Measurements from ENCODE around the gene APBA3.
"Not testable (repeated sequence)": the region's sequence is repeated elsewhere in the genome, so short reads cannot be mapped to it uniquely, and the experiment has no call there.

The APBA3 gene

DNA sequence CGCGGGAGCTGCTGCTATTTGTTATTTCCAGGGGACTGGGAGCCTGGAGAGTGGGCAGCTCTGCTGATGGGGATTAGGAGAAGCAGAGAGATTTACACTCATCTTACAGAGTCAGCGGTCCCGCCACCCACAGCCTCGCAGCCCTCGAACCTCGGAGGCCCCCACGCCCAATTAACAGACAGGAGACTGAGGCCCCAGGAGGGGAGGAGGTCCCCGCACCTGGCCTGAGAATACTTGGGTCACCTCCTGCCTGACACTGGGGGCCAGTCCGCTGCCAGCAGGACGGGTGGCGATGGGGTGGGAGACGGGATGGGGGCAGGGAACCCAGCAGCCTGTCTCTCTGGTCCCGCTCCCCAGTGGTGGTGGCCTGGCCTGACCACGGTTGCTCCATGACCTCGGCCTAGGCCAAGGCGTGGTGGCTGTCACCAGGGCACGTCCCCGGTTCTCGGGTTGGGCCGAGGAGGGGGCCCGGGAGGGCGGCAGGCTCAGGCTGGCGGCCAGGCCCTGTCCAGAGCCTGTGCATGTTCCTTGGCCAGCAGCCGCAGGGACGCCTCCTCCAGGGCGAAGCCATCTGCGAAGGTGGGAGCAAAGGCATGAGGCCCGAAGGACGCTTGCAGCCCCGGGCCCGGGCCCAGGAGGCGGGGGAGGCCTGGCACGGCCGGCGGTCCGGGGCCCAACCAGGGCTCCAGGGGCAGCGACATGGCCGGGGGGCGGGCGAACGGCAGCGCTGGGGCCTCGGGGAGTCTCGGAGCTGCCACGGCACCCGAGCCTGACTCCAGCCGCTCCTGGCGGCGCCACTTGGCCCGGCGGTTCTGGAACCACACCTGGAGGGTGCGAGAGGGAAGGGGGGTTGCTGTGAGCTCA, 8.9 kb upstream of the APBA3 start:
- DNase-seq = no peak

DNA sequence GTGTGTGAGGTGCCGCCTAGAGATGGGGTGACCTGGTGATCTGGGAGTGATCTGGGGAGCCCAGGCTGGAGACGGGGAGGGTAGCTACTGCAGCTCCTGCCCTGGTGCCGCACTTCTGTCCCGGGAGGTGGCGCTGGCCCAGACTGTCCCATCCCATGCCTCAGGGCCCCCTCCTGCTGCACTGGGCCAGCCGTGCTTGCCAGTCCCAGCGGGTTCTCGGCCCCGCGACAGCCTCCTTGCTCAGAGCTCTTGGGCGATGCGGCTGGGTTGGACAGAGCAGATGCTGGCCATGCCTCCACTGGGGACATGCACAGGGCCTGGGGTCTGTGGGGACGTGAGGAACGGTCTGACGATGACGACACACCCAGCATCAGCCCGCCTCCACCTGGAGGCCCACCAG, 8.0 kb upstream of the APBA3 start:
- no peak for DNase-seq

GRCh38 chr19:3768748-3769099, 7.2 kb upstream of the APBA3 start:
- no peak for DNase-seq

DNA sequence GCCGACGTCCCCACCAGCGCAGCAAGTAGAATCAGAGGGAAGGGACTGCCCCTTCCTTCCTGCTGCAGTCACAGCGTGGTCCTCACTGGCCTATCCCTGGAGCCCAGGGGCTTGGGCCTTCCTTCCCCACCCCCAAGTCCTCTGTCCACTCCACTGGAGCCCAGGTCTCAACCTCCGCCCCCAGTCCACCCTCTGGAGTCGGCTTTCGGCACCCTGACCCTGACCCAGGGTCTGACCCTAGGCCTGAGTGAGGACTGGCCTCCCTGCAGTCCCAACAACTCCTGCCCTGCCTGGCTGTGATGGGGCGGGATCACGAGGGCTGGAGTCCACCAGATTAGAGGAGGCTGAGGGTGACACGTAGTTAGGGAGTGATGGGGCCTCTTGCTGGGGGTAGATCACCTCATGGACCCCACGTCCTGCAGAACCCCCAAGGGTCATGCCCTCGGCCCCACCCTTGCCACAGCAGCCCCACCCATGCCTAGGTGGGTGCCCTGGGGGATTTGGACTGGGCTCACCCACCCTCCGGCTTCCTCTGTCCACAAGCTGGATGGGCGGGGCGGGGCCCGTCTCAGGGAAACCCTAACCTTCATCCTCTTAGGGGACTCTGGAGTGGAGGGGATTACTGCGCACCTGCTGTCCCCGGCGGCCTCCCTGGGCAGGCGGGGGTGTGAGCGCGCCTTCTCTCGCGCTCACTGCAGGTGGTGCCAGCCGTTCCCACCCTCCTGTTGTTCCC, 6.7 kb upstream of the APBA3 start:
- DNase-seq = no peak

DNA sequence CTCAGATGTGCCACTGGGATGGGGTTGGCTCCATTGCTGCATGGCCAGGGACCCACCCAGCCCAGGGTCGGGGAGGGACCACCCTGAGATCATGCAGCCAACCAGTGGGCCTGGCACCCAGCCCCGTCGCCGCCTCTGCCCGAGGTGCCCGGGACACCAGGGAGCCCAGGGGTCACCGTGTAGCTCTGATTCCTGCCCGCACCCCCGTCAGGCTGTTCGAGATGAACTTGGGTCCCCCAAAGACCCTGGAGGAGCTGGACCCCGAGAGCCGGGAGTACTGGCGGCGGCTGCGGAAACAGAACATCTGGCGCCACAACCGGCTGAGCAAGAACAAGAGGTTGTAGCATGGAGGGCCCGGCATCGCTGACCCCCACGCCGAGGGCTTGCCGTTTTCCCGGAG, 5.6 kb upstream of the APBA3 start:
- DNase-seq = no peak

GRCh38 chr19:3766520-3766919, 5.0 kb upstream of the APBA3 start:
- DNase-seq = no peak

GRCh38 chr19:3765757-3766156, 4.3 kb upstream of the APBA3 start:
- not testable (repeated sequence) for DNase-seq

DNA sequence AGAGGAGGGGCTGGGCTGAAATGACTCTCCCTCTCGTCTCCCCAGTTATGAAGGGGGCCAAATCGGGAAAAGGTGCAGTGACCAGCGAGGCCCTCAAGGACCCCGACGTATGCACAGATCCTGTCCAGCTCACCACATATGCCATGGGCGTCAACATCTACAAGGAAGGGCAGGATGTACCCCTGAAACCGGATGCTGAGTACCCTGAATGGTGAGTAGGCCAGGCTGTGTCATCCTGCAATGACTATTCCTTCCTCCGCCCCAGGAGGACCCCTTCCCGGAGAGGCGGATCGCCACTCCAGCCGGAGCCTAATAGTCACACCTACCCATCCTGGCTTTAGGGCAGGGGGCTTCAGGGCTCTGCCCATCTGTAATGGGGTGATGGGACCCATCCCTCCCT, 3.6 kb upstream of the APBA3 start:
- no peak for DNase-seq

DNA sequence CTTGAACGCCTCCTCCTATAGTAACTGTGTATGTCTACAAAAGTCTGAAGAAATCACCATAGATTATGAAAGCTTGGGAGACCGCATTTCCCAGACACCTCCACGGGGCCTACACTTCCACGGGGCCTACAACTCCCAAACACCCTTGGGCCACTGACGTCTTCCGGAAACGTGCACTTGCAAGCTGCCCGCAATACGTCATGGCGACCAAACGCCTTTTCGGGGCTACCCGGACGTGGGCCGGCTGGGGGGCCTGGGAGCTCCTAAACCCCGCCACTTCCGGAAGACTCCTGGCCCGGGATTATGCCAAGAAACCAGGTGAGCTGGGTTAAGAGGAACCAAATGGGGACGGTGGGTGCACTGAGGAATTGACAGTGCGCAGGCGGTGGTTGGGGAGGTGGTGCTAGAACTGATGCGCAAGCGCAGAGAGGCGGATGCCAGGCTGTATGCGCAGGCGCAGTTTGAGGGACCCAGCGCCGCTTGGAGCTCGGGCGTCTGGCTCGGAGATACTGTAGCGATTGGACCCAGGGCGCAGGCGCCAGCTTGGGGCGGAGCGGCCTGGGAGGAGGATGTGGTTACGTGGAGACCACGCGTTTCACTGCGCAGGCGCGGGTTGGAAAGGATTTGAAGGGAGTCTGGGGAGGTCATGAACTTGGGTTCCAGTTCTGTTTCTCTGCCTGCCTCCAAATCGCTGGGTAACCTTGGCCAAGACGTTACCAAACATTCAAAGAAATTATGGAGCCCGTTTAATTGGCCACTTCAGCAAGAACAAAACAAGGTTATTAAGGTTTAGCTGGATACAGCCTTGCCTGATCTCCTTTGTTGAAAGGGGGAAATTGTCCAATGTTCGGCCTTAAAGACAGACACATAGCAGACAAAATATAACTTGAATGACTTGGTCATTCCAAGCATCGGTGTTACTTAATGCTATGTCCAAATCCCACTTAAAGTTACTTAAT, 1.3 kb upstream of the APBA3 start, which contains the start of gene MRPL54:
TSS of gene MRPL54 (plus strand) at position 182 of the 959 bp plus-strand sequence. CDS start at position 201, 19 bp downstream.
- peak; percentile 97 to 99 for DNase-seq

GRCh38 chr19:3762130-3762473, 610 bp upstream of the APBA3 start:
- no peak for DNase-seq

GRCh38 chr19:3760871-3761361, 576 bp downstream of the APBA3 start:
- no peak for DNase-seq

DNA sequence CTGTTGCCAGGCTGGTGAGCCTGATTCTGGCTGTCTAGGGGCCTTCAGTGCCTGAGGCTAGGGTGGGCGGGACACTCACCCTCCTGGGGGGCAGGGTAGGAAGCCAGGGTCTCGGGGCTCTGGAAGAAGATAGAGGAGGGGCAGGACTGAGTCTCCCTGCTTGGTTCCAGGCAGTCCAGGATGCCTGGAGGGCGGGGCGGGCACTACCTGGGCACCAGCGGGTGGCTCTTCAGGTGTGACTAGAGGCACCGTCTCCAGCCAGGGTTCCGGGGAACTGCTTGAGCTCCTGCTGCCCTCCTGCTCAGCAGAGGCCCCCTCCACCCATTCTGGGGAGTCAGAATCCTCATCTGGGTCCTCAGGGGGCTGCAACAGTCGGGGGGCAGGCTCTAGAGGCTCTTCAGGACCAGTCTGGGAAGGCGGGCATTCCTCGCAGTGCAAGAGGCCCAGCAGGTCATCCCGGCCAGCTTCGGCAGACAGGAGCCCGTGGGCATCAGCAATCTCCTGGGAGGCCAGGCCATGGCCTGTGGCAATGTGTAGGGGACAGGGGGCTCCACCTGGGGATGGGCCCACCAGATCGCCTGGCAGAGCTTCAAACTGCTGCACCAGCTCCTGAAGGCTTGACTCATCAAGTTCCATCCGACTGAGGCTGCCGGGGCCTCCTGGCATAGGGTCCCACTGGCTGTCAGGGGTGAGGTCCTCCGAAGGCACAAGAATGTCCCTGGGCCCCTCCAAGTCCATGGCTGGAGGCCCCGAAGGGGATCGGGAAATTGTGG, 1.8 kb downstream of the APBA3 start:
- DNase-seq = no peak

- DNase-seq = not testable (repeated sequence)
Observed at GRCh38 chr19:3758297-3758696, 3.2 kb downstream of the APBA3 start.

- DNase-seq = not testable (repeated sequence)
Observed at GRCh38 chr19:3757705-3758104, 3.8 kb downstream of the APBA3 start.

DNA sequence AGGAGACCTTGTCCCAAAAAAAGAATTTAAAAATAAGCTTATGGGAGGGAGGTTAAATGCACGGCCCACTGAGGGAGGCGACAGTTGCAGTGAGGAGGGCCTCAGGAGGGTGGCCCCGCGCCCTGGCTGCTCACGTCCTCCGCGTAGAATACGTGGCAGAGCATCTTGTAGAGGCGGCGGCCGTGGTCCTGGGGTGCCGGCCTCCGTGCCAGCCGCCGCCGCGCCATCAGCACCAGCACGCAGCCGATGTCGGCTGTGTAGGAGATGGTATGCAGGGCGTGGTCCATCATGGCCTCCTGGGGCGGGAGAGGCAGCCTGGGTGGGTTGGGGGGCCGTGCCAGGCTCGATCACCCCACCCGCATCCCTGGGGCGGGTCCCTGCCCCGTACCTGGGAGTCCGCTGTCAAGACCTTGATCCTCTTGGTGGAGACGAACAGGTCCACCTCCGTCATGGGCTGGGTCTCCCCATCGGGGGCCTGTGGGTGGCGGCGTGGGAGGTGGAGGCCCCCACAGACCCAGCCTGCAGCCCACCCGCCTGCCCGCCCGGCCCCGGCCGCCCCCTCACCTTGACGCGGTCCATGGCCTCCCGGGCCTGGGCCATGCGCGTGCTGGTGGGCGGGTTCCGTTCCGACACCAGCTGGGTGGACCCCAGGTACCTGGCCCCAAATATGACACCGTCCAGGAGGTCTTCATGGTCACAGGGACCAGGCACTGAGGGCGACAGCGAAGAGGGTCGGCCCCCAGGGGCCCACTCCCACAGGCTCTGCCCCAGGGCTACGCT, 7.7 kb downstream of the APBA3 start:
- no peak for DNase-seq

- DNase-seq = no peak
Observed at GRCh38 chr19:3752492-3752891, 9.0 kb downstream of the APBA3 start.

GRCh38 chr19:3751236-3751635, 10.3 kb downstream of the APBA3 start:
- no peak for DNase-seq

DNA sequence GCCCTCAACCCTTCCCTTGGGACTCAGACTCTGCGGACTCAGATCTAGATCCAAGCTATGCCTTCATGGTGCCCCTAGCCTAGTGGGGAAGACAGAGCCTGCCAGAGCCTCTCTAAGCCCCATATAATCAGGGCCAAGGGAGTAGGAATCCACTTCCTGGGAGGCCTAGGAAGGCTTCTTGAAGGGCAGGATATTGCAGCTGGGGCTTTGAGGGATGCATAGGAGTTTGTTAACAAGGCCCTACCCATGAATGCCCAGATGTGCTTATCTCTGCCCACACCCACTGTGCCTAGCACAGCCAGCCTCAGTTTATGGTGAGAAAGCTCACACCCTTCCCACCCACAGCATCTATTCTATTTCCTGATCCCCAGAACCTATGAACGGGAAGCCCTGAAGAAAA, 11.3 kb downstream of the APBA3 start:
- no peak for DNase-seq

DNA sequence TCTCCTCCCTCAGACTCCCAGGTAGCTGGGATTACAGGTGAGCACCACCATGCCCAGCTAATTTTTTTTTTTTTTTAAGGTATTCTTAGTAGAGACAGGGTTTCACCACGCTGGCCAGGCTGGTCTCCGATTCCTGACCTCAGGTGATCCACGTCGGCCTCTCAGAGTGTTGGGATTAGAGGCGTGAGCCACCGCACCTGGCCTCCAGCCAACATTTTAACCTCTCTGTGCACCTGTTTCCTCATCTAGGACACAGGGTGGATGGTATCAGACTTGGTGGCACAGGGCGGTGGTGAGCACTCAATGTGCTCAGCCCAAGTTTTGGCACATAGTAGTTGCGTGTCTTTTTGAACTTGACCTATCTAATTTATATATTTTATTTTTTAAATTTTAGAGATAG, 12.5 kb downstream of the APBA3 start:
- no peak for DNase-seq

DNA sequence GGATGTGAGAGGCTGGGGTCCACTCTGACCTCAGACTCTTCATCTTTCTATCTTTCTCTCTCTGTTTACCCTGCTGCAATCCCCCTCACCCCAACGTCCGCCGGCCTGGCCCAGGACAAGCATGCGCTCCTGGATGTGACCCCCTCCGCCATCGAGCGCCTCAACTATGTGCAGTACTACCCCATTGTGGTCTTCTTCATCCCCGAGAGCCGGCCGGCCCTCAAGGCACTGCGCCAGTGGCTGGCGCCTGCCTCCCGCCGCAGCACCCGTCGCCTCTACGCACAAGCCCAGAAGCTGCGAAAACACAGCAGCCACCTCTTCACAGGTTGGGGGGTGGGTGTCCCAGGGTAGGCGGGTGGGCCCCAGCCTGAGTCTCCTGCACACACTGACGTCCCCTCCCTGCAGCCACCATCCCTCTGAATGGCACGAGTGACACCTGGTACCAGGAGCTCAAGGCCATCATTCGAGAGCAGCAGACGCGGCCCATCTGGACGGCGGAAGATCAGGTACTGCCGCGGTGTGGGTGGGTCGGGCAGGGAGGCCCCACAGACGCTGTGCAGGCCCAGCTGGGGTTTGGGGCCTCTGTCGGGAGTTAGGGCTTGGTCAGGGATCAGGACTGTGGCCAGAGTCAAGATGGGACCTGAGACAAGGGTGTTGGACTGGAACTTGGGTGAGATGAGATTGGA, 15.0 kb downstream of the APBA3 start:
- DNase-seq = no peak

Data from activated CD4-positive, alpha-beta T cell treated with anti-CD3 and anti-CD28 coated beads, Interleukin-2, amount 50 U/mL, for 4 hours (primary cell).